Renal cortical epithelial cell (primary cell): ENCODE results near the gene XYLT2. TPM values are rescaled to one million over a fixed set of nuclear protein-coding genes. Genes with fewer than 3 reads are reported as not detected.
"Not testable (repeated sequence)": the region's sequence is repeated elsewhere in the genome, so short reads cannot be mapped to it uniquely, and the experiment has no call there.

ENCODE experiments used
- DNase-seq: peaks from one replicate; pipeline ENCODE4 v3.0.0-alpha.2; 2011; ENCODE audit warnings: low read depth
- total RNA-seq: library from RNA; depleted of rRNA; stranded (reverse); fragments of >200 nt; gene quantifications from 2 replicates; pipeline ENCODE4 v1.2.3, GENCODE V29; 2014

XYLT2 gene
- total RNA-seq, 1 donor from 2014 or later = 42.3 TPM

GRCh38 chr17:50319306-50320004, 26.5 kb upstream of the XYLT2 start:
- no peak for DNase-seq

GRCh38 chr17:50322271-50322670, 23.7 kb upstream of the XYLT2 start:
- DNase-seq = no peak

DNA sequence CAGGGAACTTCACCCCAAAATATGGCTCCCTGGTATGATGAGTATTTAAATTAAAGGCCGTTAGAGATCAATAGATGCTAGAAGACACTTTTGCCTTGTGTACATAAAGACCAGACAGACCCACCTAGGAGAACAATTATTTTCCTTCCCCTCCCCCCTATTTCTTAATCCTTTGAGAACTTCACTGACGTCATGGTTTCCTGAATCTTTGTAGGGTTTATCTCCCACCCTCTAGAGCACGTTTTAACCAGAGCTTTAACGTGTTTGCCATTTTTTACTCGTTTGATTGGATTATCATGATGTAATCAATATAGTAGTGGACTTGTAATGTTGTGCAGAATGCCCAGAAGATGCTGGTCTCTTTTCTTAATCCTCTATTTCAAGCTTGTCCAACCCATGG, 22.9 kb upstream of the XYLT2 start:
- no peak for DNase-seq

DNA sequence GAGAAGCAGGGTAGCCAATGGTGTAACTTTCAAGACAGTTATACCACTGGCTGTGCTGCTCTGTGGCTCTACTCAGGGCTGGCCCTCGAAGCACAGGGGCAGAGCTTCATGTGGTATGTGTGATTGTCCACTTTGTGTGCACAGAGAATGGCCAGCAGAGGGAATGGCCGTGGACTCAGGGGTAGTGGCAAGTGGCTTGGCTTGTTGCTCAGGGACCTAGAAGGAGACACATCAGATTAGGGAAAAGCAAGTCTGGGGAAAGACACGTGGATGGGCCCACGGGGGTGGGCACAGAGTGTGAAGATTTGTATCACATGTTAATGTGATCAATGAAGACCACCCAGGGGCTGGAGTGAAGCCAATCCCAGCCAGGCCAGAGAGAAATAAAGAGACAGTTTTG, 20.0 kb upstream of the XYLT2 start:
- no peak for DNase-seq

DNA sequence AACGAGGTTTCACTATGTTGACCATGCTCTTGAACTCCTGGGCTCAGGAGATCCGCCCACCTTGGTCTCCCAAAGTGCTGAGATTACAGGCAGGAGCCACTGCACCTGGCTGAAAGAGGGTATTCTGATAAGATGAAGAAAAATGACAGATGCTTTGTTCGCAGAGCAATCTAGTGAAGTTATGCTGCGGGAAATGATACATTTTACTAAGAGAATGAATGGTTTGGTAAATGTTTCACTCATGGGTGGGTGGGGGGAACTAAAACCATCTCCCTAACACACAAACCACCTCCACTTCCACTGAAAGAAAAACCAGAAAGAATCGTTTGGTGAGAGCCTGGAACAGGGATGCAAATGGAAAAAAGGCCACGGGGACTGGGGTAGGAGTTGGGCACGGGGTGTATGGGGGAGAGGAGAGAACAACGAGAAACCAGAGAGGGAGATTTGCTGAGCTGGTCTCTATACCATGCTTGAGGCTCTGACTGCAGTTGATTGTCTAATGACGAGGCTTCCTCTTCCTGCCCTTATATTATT, 19.0 kb upstream of the XYLT2 start:
- no peak for DNase-seq

GRCh38 chr17:50328363-50329325, 17.3 kb upstream of the XYLT2 start:
- no peak for DNase-seq

DNA sequence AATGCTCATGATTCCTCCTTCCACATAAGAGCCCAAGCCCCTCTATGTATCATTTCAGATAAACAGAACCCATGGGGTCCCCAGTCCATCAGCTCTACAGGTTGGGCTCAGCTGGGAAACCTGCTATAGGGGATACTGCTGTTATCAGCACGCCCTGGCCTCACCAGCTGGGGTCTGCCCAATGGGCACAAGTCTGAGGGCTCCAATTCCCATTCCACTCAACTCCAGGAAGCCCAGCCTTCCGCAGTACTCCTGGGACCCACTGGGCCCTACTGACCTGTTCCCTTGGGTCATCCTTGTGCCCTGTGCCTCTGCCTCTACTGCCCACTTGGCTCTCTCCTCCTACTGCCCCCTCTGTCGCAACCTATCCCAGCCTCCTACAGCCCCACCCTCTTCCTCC, 16.2 kb upstream of the XYLT2 start:
- no peak for DNase-seq

DNA sequence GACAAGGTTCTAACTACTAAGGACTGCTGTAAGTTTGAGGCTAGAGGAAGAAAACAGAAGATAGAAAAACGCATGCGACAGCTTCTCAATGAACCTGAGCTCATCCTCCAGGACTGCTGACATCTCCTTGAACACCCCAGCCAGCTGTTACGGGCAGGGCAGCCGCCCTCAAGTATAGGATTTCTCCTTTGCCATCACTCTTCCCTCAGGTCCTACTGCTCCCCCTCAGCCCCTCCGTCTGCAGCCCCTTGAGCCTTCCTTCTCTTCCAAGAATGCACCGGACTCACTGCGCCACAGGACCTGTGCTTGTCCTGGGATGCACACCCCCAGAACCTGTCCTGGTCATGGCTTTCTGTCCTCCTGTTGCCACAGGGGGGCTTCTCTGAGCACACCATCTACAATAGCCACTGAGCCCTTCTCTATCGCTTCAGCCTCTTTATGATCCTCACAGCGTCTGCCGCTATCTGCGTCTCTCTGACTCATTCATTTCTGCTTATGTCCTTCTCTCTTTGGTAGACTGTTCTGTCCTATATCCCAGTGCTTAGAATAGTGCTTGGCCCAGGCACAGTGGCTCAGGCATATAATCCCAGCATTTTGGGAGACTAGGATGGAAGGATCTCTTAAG, 15.7 kb upstream of the XYLT2 start:
- DNase-seq = no peak

DNA sequence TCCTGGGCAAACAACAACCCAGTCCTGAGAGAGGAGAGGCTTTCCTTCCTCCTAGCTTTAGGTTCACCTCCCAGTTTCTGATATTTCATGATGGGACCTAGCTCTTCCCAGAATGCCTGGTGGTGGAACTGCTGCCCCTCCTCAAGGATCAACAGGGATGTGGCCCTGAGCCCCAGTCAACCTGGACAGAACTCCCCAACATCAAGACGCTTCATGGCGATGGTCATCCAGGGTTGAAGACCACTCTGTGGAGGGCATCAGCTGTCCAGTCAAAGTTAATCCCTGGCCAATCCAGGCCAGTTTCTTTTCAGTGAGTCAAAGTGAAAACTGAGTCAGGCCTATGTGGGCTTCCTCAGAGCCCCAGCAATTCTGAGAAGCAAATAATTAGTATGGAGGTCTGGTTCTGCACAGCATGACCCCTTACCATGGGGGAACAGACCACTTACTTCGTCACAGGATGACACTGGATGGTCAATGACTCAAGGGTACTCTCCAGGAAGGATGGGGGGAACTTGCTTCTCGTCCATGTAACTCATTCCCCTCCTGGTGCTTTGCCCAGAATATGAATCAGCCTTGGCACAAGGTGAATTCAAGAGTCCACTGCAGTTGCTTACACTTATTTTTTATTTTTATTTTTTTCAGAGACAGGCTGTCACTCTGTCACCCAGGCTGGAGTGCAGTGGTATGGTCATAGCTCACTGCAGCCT, 14.7 kb upstream of the XYLT2 start:
- peak; percentile 88 for DNase-seq

DNA sequence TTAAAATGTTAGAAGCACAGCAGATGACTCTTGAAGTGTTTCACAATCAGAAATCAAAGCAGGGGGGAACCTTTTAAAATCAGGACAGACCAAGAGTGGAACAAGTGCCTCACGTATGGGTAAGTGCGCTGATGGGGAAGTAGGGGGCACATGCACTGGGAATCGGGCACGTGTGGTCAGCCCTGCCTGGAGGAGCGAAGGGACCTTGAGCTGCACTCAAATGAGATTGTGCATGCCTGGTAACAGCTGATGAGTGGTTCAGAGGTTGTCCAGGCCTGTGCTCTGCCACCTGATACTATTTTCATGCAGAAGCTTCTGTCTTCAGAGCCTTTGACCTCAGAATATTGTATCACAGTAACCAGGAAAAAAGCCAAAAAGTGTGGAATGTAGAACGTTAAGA, 13.7 kb upstream of the XYLT2 start:
- no peak for DNase-seq

- not testable (repeated sequence) for DNase-seq
Observed at GRCh38 chr17:50333291-50334057, 12.5 kb upstream of the XYLT2 start.

DNA sequence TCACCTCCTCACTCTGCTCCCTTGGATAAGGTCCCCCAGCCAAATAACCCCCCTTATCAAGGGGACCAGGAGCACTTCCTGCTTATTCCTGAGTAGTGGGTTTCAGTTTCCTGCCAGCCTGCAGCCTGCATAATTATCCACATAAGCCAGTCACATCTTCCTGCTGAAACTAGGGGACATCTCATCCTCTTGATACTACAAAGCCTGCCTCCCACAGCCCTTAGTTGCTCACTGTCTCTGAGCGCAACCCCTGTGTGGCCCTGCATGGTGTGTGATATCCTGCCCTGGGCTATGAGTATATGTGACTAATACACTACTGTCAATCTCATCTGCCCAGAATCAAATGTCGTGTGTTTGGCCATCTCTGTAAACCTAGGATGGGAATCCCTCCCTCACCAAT, 8.0 kb upstream of the XYLT2 start:
- no peak for DNase-seq

DNA sequence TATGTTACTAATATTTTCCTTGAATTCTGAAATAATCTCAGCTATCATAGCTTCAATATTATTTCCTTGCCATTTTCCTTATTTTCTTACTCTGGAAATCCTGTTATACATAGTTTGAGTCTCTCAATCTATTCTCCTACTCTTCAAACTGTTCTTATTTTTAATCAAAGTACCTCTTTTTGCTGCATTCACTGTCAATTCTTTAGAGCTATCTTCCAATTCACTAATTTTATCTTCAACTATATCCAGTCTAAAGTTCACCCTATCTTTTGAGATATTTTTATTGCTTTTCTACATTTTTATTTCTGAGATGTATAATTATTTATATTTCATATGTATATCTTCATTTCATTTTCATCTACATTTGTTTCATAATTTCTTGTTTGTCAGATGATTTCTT, 7.3 kb upstream of the XYLT2 start:
- DNase-seq = no peak

- no peak for DNase-seq
Observed at GRCh38 chr17:50339381-50339780, 6.5 kb upstream of the XYLT2 start.

DNA sequence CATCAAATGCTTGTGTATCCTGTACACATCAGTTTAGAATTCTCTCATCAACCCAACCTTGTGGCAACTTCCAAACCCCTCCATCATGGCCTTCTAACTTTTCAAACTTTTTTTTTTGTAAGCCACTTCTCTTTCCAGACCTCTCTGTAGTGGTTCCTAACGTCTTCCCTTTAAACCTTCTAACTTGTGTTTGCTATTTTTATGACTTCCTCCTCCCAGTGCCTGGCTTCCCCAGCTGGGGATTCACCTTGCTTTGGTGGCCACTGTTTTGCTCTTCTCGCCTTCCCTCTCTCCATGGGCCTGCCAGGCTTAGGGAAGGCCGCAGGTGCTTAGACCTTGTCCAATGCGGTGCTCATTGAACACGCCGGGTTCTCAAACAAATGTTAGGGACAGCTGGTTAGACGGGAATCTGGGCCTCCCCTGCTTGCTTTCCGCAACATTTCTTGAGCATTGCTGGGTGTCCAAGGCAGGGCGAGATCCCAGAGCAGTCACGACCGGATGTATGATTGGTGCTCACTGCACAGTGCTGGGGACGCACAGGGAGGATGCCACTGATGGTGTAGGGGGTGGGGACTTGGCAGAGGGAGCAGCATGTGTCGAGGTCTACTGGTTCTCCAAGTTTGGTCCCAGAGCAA, 1.1 kb upstream of the XYLT2 start:
- no peak for DNase-seq

DNA sequence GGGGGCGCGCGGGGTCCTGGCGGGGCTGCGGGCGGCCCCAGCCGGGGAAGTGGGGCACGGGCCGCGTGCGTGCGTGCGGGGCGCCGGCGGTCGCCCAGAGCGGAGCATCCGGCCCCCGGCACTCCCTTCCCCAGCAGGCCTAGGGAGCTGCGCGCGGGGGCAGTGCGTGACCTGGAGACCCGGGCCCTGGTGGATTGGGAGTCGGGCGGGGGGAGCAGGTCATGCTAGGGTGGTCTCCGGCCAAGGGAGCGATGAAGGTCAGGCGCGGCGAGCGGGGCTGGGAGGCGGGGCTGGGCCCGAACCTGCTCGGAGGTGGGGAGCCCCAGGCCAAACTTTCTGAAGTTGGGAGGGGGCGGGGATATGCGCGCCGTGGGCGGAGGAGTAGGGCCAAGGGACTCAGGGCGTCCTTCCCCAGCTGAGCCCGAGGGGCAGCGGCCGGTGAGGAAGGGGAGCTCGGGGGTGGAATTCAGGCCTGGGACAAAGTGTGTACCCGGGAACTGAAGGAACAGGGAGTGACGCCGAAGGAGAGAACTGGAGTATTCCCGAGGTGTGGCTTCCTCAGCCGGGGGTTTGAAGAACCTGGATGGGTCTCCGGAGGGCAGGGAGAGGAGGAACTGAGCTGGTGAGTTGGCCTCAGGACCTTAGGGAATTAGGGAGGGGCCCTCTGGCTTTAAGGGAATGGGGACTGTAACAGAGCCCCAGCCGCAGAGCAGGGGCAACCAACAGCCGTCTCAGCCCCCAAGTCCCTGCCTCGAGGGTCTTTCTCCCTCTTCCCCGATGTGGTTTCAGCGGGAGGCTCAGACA, 589 bp downstream of the XYLT2 start:
- no peak for DNase-seq

DNA sequence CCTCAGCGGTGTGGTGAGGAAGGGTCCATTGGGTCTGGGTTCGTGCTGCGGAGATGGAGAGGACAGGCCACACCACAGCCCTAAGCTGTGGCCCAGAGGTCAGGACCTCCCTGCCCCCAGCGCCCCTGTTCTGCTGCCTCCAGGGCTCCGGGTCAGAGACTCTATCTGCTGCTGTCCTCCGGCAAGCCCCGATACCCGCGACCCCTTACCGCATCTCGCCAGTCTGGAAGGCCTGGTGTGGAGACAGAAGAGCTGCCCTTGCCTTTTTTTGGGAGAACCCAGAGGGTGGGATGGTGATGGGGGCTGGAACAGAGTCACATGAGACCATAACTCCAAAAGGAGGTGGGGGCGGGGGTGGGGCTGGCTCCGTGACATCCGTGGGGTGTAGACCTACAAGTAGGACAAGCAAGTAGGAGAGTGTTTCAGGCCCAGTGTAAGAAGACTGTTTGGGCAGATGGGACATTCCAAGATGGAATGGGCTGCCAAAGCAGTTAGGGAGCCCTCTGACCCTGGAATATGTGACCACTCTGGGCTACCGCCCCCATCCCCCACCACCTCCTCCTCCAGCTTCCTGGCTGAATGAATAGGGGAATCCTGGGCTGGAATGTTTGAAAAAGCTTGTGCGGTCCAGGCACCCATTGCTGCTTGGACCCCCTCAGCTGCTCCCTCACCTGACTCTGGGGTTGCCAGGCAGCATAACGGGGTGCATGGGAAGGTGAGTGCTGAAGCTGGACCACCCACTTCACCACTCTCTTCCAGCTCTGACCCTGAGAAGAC, 1.4 kb downstream of the XYLT2 start:
- DNase-seq = no peak

DNA sequence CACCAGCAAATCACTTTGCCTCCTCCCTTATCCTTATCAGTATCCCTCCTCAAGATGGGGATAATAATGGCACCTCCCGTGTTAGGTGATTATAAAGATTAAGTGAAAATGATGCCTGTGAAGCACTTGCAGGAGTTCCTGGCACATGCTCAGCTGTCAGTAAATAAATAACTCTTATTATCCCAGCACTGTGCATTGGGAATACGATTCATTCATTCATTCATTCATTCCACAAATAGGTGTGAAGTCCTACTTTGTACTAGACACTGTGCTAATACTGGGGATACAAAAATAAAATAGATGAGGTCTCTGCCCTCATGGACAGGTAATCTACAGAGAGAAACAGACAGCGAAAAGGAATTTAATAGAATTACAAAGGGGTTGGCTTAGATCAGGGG, 2.0 kb downstream of the XYLT2 start:
- no peak for DNase-seq
